Esophagus (tissue), 2 donors: ENCODE data around the gene KCNK13. TPM values are rescaled to one million over a fixed set of nuclear protein-coding genes. Genes with fewer than 3 reads are reported as not detected.
"Not testable (repeated sequence)": the region's sequence is repeated elsewhere in the genome, so short reads cannot be mapped to it uniquely, and the experiment has no call there.

Experiments used
- H3K27ac ChIP-seq, 2 donors: one replicate each; pipeline ENCODE4 v1.5.1; 2013; ENCODE audit warnings: low read depth in 2 of 2, mild to moderate bottlenecking in 2 of 2, inconsistent platforms in 1 of 2, low read length in 1 of 2, moderate library complexity in 1 of 2
- H3K27me3 ChIP-seq, 2 donors: one replicate each; pipeline ENCODE4 v1.6.1; 2013; ENCODE audit warnings: low read length in 2 of 2, control low read depth in 1 of 2, mild to moderate bottlenecking in 1 of 2; ENCODE audit not compliant: insufficient read depth in 2 of 2, control insufficient read depth in 1 of 2
- H3K36me3 ChIP-seq, 2 donors: one replicate each; pipeline ENCODE4 v1.6.1; 2013; ENCODE audit warnings: low read length in 1 of 2; ENCODE audit not compliant: control insufficient read depth in 2 of 2, insufficient read depth in 2 of 2
- H3K4me1 ChIP-seq, 2 donors: one replicate each; pipeline ENCODE4 v1.6.1; 2013; ENCODE audit warnings: low read length in 1 of 2; ENCODE audit not compliant: control insufficient read depth in 2 of 2, insufficient read depth in 2 of 2
- H3K4me3 ChIP-seq, 2 donors: one replicate each; pipeline ENCODE4 v1.5.1; 2013; ENCODE audit warnings: low read length in 2 of 2, mild to moderate bottlenecking in 2 of 2, low read depth in 1 of 2, moderate library complexity in 1 of 2
- H3K9me3 ChIP-seq, 2 donors: one replicate each; pipeline ENCODE4 v1.6.1; 2013; ENCODE audit warnings: mild to moderate bottlenecking in 2 of 2, low read depth in 1 of 2, low read length in 1 of 2, moderate library complexity in 1 of 2; ENCODE audit not compliant: control insufficient read depth in 2 of 2, insufficient read depth in 1 of 2
- WGBS, 2 donors: extraction: QIAGEN DNeasy Blood & Tissue Kit; methylation state at CpG; one replicate each; pipeline ENCODE4 v1.1.7; 2013; 5-methylcytosine and 5-hydroxymethylcytosine counted together
- polyA plus RNA-seq, 2 donors: library from polyadenylated mRNA; stranded (reverse); fragments of 200-250 nt; gene quantifications; one replicate each; pipeline ENCODE4 v1.2.3, GENCODE V29; 2013
- donor health status: healthy with polysubstance abuse.
- donor health status: Bipolar disorder and iron deficiency.

KCNK13 gene
- polyA plus RNA-seq, 2 donors, result 0.06 to 0.07 TPM

DNA sequence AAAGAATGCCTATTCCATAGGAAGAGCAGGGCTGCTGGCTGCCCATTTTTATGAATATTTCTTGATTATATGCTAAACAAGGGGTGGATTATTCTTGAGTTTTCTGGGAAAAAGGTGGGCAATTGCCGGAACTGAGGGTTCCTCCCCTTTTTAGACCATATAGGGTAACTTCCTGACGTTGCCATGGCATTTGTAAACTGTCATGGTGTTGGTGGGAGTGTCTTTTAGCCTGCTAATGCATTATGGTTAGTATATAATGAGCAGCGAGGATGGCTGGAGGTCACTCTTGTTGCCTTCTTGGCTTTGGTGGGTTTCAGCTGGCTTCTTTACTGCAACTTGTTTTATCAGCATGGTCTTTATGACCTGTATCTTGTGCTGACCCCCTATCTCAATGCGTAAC is 138.8 kb downstream of the KCNK13 start:
- H3K36me3 ChIP-seq, H3K4me1 ChIP-seq, H3K27ac ChIP-seq, H3K27me3 ChIP-seq, H3K4me3 ChIP-seq: not testable (repeated sequence)
- peaks cover 2 to 10% of the 10 kb centered on the region in 2 donors for H3K9me3 ChIP-seq
- WGBS, 2 donors, result 62 to 71% methylated on average over 4 of the region's 4 CpGs

DNA sequence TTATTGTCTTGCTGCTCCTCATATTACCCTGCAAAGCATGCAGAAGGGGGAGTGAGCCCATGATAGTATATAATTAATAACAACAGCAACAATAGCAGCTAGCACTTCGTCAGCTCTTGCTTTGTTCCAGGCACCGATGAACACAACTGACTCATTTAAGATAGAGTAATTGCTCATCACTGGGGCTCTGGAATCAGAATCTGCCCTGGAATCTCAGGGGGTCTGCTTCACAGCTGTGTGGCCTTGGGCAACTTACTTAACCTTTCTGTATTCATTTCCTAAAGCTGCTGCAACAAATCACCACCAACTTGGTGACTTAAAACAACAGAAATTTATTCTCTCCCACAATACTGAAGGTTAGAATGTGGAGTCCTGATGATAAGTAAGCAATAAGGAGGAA is 139.6 kb downstream of the KCNK13 start:
- no peak overlapping the region for H3K4me3 ChIP-seq
- no peaks in the 10 kb centered on the region for H3K36me3 ChIP-seq
- peaks cover 2 to 10% of the 10 kb centered on the region in 2 donors for H3K9me3 ChIP-seq
- H3K27me3 ChIP-seq, result no peaks in the 10 kb centered on the region
- H3K4me1 ChIP-seq, result no peaks in the 10 kb centered on the region
- H3K27ac ChIP-seq, result no peak overlapping the region
- WGBS, 2 donors, result 69 to 72% methylated on average over 2 of the region's 2 CpGs

DNA sequence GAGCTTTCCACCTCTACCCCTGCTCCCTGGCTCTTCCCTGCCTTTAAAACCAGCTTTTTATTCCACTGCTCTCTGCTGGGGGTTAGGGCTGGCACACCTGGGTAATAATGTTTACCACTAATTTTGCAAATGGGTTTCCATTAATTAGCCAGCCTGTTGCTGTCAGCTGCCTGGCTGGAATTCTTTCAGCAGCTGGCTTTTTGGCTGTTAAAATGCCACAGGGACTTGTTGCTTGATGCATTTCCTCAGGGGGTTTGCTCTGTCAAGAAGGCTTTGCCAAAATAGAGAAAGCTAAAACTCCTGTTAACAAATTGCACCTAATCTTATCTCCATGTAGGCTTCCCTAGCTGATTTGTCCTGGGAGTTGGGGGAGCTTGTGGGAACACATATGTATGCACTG is 142.7 kb downstream of the KCNK13 start:
- Histone ChIP-seq H3K27me3 (no peaks in the 10 kb centered on the region), H3K9me3 (peaks cover 2 to 10% of the 10 kb centered on the region in 2 donors), H3K27ac (no peak overlapping the region), H3K4me1 (no peaks in the 10 kb centered on the region), H3K36me3 (no peaks in the 10 kb centered on the region), H3K4me3 (no peak overlapping the region)

DNA sequence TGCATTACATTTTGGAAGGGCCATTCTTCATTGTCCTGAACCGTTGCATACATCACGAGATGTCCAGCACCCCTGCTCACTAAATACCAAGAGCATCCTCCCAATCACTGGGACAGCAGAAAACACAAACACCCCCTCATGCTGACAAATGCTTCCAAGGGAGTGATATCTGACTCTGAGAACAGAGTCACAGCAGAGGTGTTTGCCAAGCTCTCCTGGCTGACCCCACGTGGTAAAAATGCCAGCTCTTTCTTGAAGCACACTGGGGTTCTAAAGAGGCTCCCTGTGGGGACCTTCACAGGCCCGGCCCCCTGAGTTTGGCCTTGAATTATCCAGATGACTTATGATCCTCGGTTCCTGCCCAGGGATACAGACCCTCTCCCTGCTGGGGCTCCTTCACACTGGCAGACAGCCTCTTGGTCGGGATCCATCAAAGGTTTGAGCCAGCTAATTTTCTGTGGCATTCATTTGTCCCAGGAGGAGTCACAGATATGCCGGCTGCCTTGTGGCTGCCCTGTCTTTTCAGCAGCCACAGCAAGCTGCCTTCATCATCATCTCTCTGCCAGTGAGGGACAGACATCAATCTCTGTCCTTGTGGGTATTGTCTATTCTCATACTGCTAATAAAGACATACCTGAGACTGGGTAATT is 151.4 kb downstream of the KCNK13 start:
- no peaks in the 10 kb centered on the region for H3K4me1 ChIP-seq
- 83 to 86% methylated on average over 7 of the region's 7 CpGs for WGBS, 2 donors
- H3K4me3 ChIP-seq, result no peak overlapping the region
- peaks cover 0 to 2% of the 10 kb centered on the region in 2 donors for H3K27me3 ChIP-seq
- H3K27ac ChIP-seq, result no peak overlapping the region
- H3K9me3 ChIP-seq, result peaks cover 0 to 3% of the 10 kb centered on the region in 2 donors
- H3K36me3 ChIP-seq, result no peaks in the 10 kb centered on the region

DNA sequence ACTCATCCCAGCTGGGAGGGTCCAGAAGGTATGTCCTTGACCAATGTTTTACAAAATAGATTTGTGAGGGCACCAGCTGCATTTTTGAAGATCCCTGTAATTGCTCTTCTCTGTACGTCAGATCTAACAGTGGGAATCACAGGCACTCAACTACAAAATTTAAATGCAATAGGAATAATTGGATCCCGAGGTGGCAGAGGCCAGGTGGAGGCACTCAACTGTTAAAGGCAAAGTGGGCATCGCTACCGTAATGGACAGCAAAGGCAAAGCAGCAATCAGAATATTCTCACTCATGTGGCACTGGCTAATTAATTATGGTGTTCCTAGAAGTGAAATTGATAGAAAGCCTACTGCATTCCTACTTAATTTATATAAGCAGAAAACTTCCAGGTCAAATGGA is 166.7 kb downstream of the KCNK13 start:
- H3K27ac ChIP-seq, result no peak overlapping the region
- no peaks in the 10 kb centered on the region for H3K27me3 ChIP-seq
- 86 to 87% methylated on average over 4 of the region's 4 CpGs for WGBS, 2 donors
- H3K9me3 ChIP-seq, result no peaks in the 10 kb centered on the region
- no peak overlapping the region for H3K4me3 ChIP-seq
- H3K4me1 ChIP-seq, result no peaks in the 10 kb centered on the region
- no peaks in the 10 kb centered on the region for H3K36me3 ChIP-seq

DNA sequence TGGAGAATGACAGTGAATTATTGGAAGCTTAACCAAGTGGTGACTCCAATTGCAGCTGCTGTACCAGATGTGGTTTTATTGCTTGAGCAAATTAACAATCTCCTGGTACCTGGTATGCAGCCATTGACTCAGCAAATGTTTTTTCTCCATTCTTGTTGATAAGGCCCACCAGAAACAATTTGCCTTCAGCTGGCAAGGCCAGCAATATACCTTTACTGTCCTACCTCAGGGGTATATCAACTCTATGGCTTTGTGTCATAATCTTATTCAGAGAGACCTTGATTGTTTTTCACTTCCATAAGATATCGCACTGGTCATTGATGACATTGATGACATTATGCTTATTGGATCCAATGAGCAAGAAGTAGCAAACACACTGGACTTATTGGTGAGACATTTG is 168.1 kb downstream of the KCNK13 start:
- H3K36me3 ChIP-seq, H3K27me3 ChIP-seq, H3K4me3 ChIP-seq, H3K27ac ChIP-seq, H3K9me3 ChIP-seq, H3K4me1 ChIP-seq: not testable (repeated sequence)
- 95 to 97% methylated on average over 1 of the region's 1 CpG for WGBS, 2 donors

Other genes with a start within 250 kb of the KCNK13 start
- gene EFCAB11, start 107.3 kb upstream of the KCNK13 start, polyA plus RNA-seq, result 1 to 10 TPM; 6.2 to 6.3 TPM
- gene TDP1, start 106.1 kb upstream of the KCNK13 start, polyA plus RNA-seq, result 1 to 10 TPM; 2.8 to 7.6 TPM
- 100 to 1,000 TPM in 1 of 2 donors, 10 to 100 TPM in 1; 64.1 to 135 TPM for gene PSMC1, start 194.6 kb downstream of the KCNK13 start, polyA plus RNA-seq